ENCODE data around the gene HCK.
"Not testable (repeated sequence)": the region's sequence is repeated elsewhere in the genome, so short reads cannot be mapped to it uniquely, and the experiment has no call there.

Gene HCK

GRCh38 chr20:32028647-32029372 lies 23.2 kb upstream of the HCK start:
- TF ChIP-seq CTCF (IDR thresholded peaks at IDR 0.05; ENCODE audit: low read depth, low read length), result no peak
- H3K4me3 ChIP-seq (replicated peaks in 1 of 2; ENCODE audit: low read depth in 2 of 2, low read length in 2 of 2), result no peak overlapping the region
- DNase-seq (ENCODE audit: low read depth in 2 of 2), result peak in 1 of 2 donors; percentile 12

GRCh38 chr20:32029561-32029960 lies 22.5 kb upstream of the HCK start:
- H3K4me3 ChIP-seq (replicated peaks in 1 of 2; ENCODE audit: low read depth in 2 of 2, low read length in 2 of 2), result no peak overlapping the region
- TF ChIP-seq CTCF (IDR thresholded peaks at IDR 0.05; ENCODE audit: low read depth, low read length), result no peak
- no peak for DNase-seq (ENCODE audit: low read depth in 2 of 2)

GRCh38 chr20:32031007-32031958 lies 20.8 kb upstream of the HCK start:
- peak overlapping the region; percentile 18 to 19 for H3K4me3 ChIP-seq (replicated peaks in 1 of 2; ENCODE audit: low read depth in 2 of 2, low read length in 2 of 2)
- DNase-seq (ENCODE audit: low read depth in 2 of 2), result peak; percentile 83 to 87
- TF ChIP-seq CTCF (IDR thresholded peaks at IDR 0.05; ENCODE audit: low read depth, low read length), result peak; percentile 94

- no peak overlapping the region for H3K4me3 ChIP-seq (replicated peaks in 1 of 2; ENCODE audit: low read depth in 2 of 2, low read length in 2 of 2)
- DNase-seq (ENCODE audit: low read depth in 2 of 2), result no peak
- TF ChIP-seq CTCF (IDR thresholded peaks at IDR 0.05; ENCODE audit: low read depth, low read length), result no peak
Observed at GRCh38 chr20:32033316-32033715, 18.7 kb upstream of the HCK start.

GRCh38 chr20:32033721-32034120 lies 18.3 kb upstream of the HCK start:
- H3K4me3 ChIP-seq (replicated peaks in 1 of 2; ENCODE audit: low read depth in 2 of 2, low read length in 2 of 2); DNase-seq (ENCODE audit: low read depth in 2 of 2): not testable (repeated sequence)

- peak in 1 of 2 donors; percentile 18 for DNase-seq (ENCODE audit: low read depth in 2 of 2)
- no peak overlapping the region for H3K4me3 ChIP-seq (replicated peaks in 1 of 2; ENCODE audit: low read depth in 2 of 2, low read length in 2 of 2)
Observed at GRCh38 chr20:32034581-32035425, 17.2 kb upstream of the HCK start.

More at GRCh38 chr20:32034581-32035425, 17.2 kb upstream of the HCK start:
- no peak for TF ChIP-seq CTCF (IDR thresholded peaks at IDR 0.05; ENCODE audit: low read depth, low read length)
